Peyer's patch (tissue), 4 donors: ENCODE results near the gene SUGP2. TPM values are rescaled to one million over a fixed set of nuclear protein-coding genes. Genes with fewer than 3 reads are reported as not detected.

Experiments
- DNase-seq, 3 donors: peaks; one replicate each; pipeline ENCODE4 v3.0.0-alpha.2; 2017 to 2019
- H3K27ac ChIP-seq, 4 donors: fragments of 200-600 bp; sonication (generic); one replicate each; pipeline ENCODE4 v1.5.1; 2016 to 2019
- H3K27me3 ChIP-seq, 2 donors: fragments of 200-600 bp; sonication (generic); one replicate each; pipeline ENCODE4 v1.5.1; 2019
- H3K36me3 ChIP-seq, 3 donors: fragments of 200-600 bp; sonication (generic); one replicate each; pipeline ENCODE4 v1.5.1; 2016 to 2019
- H3K4me1 ChIP-seq, 4 donors: fragments of 200-600 bp; sonication (generic); one replicate each; pipeline ENCODE4 v1.5.1; 2016 to 2019
- H3K4me3 ChIP-seq, 4 donors: fragments of 200-600 bp; sonication (generic); 1 replicate in 3 of 4; 2 replicates in 1 of 4; pipeline ENCODE4 v1.5.1; 2016 to 2019; ENCODE audit warnings: mild to moderate bottlenecking in 1 of 4
- H3K9me3 ChIP-seq, 4 donors: fragments of 200-600 bp; sonication (generic); one replicate each; pipeline ENCODE4 v1.5.1; 2016 to 2019; ENCODE audit warnings: mild to moderate bottlenecking in 1 of 4
- CTCF ChIP-seq, 6 experiments: fragments of 450-650 bp in 4 of 6; fragments of 200-600 bp in 2 of 6; sonication (generic) in 1 of 6; IDR thresholded peaks; one replicate each; pipeline ENCODE4 v1.5.1; 2017 to 2019; ENCODE audit warnings: antibody characterized with exemption in 6 of 6, mild to moderate bottlenecking in 3 of 6, moderate library complexity in 1 of 6
- POLR2A ChIP-seq, 2 donors: fragments of 450-650 bp; IDR thresholded peaks; one replicate each; pipeline ENCODE4 v1.5.1; 2017; ENCODE audit warnings: antibody characterized with exemption in 2 of 2, mild to moderate bottlenecking in 2 of 2, moderate library complexity in 2 of 2
- total RNA-seq, 4 donors: library from RNA; depleted of rRNA; stranded (reverse); fragments of >200 nt; gene quantifications; one replicate each; pipeline ENCODE4 v1.1.0, GENCODE V29; 2016

Gene SUGP2
- total RNA-seq, 4 donors from 2014 or later, result 32.9 to 157 (median 75.8) TPM

GRCh38 chr19:19057317-19057716 lies 24.0 kb upstream of the SUGP2 start:
- no peak for TF ChIP-seq CTCF (IDR thresholded peaks at IDR 0.05)
- Histone ChIP-seq H3K9me3 (no peaks in the 10 kb centered on the region), H3K4me3 (no peak overlapping the region), H3K36me3 (peaks cover 0 to 44% (median 0%) of the 10 kb centered on the region in 3 donors), H3K27me3 (no peaks in the 10 kb centered on the region), H3K27ac (peak overlapping the region in 1 of 4 donors; percentile 14), H3K4me1 (peaks cover 0 to 3% (median 0%) of the 10 kb centered on the region in 4 donors)
- DNase-seq, result no peak

DNA sequence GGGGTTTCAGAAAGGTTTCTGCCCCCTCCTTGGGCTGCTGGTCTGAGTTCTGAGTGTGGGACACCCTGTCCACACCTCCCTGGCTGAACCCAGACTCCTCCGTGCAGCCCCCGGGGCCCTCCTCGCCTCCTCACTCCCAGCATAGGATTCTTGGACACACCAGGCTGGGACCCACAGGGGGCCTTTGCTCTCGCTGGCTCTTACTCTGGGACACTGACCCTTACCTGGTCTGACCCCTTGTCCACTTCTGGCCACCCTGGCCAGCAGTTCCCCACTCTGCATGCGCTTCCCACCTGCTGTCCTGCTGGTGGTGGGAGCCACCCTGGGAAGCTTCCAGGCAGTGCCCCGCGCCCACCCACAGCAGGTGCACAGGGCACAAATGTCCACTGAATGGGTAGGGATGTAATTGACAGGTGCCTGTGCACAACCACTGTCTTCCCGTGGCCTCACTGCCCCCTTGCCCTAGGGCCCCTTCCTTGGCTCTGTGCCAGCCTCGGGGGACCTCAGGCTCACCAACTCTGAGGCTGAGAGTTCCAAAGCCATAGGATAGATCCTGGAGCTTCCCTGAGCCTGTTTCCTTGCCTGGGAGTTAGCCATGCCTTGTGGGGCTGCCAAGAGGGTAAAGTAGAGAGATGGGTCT lies 23.4 kb upstream of the SUGP2 start:
- no peak for TF ChIP-seq POLR2A (IDR thresholded peaks at IDR 0.05)
- TF ChIP-seq CTCF (IDR thresholded peaks at IDR 0.05), result no peak
- H3K27me3 ChIP-seq, result no peaks in the 10 kb centered on the region
- H3K4me1 ChIP-seq, result peaks cover 0 to 3% (median 0%) of the 10 kb centered on the region in 4 donors
- H3K27ac ChIP-seq, result no peak overlapping the region
- H3K36me3 ChIP-seq, result peaks cover 0 to 49% (median 0%) of the 10 kb centered on the region in 3 donors
- no peak overlapping the region for H3K4me3 ChIP-seq
- DNase-seq, result no peak
- no peaks in the 10 kb centered on the region for H3K9me3 ChIP-seq

DNA sequence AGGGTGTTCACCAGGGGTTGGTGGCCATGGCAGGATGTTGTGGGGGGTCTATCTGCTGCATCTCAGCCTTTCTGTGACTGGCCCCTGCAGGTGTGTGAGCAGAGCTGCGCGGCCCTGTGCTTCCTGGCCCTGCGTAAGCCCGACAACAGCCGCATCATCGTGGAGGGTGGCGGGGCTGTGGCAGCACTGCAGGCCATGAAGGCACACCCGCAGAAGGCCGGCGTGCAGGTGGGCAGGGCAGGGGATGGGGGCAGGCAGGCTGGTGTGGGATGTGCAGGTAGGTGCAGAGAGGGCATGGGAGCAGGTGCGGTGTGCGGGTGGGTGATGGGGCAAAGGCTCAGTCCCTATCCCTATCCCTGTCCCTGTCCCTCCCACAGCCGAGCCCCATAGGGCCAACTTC lies 22.4 kb upstream of the SUGP2 start:
- no peak for DNase-seq

DNA sequence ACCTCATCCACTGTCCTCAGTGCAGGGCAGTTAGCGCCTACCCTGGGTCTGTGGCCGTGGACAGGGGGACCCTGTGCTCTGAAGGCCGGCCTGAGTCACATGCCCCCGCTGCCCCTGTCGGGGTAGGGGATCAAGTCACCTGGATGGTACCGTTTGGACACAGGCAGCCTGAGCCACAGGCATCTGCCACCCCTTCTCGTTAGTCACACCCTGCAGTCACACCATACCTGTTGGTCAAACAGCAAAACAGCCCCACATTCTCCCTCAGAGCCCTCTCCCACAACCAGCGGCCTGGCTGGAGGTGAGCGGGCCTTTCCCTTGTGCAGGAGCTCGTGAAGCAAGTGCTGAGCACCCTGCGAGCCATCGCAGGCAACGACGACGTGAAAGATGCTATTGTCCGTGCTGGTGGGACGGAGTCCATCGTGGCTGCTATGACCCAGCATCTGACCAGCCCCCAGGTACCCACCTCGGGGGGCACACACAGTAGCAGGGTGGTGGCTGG lies 21.7 kb upstream of the SUGP2 start:
- Histone ChIP-seq H3K27me3 (no peaks in the 10 kb centered on the region), H3K4me3 (no peak overlapping the region), H3K4me1 (no peaks in the 10 kb centered on the region), H3K9me3 (no peaks in the 10 kb centered on the region), H3K27ac (no peak overlapping the region), H3K36me3 (peaks cover 0 to 60% (median 0%) of the 10 kb centered on the region in 3 donors)
- TF ChIP-seq POLR2A (IDR thresholded peaks at IDR 0.05) (no peak), CTCF (IDR thresholded peaks at IDR 0.05) (no peak)
- no peak for DNase-seq

More for the DNA sequence above, 22.4 kb upstream of the SUGP2 start:
- Histone ChIP-seq H3K9me3 (no peaks in the 10 kb centered on the region), H3K27ac (no peak overlapping the region), H3K36me3 (peaks cover 0 to 59% (median 0%) of the 10 kb centered on the region in 3 donors), H3K27me3 (no peaks in the 10 kb centered on the region), H3K4me1 (no peaks in the 10 kb centered on the region), H3K4me3 (no peak overlapping the region)
- TF ChIP-seq POLR2A (IDR thresholded peaks at IDR 0.05) (no peak), CTCF (IDR thresholded peaks at IDR 0.05) (no peak)

DNA sequence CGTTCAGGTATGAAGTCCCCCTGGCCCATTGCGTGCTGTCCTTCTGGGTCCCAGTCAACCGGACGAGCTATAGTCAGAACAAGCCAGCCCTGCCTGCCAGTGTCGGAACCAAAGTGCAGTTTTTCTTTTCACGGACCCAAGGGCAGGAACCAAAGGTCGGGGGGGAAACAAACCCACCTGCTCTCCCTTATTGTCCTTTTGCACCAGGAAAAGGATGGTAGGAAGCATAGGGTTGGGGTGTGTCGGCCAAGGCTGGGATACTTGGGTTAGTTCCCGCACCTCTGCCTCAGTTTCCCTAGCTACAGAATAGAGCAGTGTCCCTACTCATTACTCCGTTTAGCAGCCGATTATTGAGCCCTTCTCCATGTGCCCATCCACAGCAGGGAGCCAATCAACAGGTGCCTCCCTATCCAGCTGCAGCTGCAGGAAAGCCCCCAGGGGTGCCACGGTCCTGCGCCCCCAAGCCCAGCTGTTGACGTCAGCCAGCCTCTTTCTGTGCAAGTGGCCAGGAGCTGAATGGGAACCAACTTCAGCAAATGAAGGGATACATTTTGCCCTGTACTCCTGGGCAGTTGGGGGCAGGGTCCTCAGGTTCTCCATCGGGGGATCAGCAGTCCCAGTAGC lies 21.1 kb upstream of the SUGP2 start:
- Histone ChIP-seq H3K36me3 (peaks cover 0 to 60% (median 0%) of the 10 kb centered on the region in 3 donors), H3K27me3 (no peaks in the 10 kb centered on the region), H3K9me3 (no peaks in the 10 kb centered on the region), H3K4me3 (no peak overlapping the region), H3K27ac (no peak overlapping the region), H3K4me1 (no peaks in the 10 kb centered on the region)
- TF ChIP-seq POLR2A (IDR thresholded peaks at IDR 0.05) (no peak), CTCF (IDR thresholded peaks at IDR 0.05) (no peak)
- no peak for DNase-seq
